NCI-H2107 treated with DMSO at 0.1 percent for 48 hours (cell line): ENCODE data around the gene RAD51B.

Source experiments
- DNase-seq: peaks from one replicate; lab custom pipeline; 2025; ENCODE audit not compliant: unreplicated experiment; lab: John Stamatoyannopoulos, UW

Gene RAD51B

GRCh38 chr14:68373124-68373646 is 553.6 kb downstream of the RAD51B start:
- DNase-seq = no peak

GRCh38 chr14:68373847-68374444 is 554.4 kb downstream of the RAD51B start:
- no peak for DNase-seq

GRCh38 chr14:68374682-68375081 is 555.1 kb downstream of the RAD51B start:
- DNase-seq = no peak

GRCh38 chr14:68375376-68375775 is 555.8 kb downstream of the RAD51B start:
- no peak for DNase-seq

- no peak for DNase-seq
Observed at GRCh38 chr14:68376067-68376779, 556.6 kb downstream of the RAD51B start.

- DNase-seq = no peak
Observed at GRCh38 chr14:68377006-68377405, 557.4 kb downstream of the RAD51B start.

GRCh38 chr14:68377459-68377858 is 557.9 kb downstream of the RAD51B start:
- no peak for DNase-seq

- peak; percentile 72 for DNase-seq
Observed at GRCh38 chr14:68379510-68380328, 560.1 kb downstream of the RAD51B start.

GRCh38 chr14:68380329-68380741 is 560.8 kb downstream of the RAD51B start:
- no peak for DNase-seq

- DNase-seq = no peak
Observed at GRCh38 chr14:68384335-68384734, 564.8 kb downstream of the RAD51B start.

- DNase-seq = no peak
Observed at GRCh38 chr14:68384881-68385280, 565.3 kb downstream of the RAD51B start.

- DNase-seq = no peak
Observed at GRCh38 chr14:68386446-68386845, 566.9 kb downstream of the RAD51B start.

- DNase-seq = no peak
Observed at GRCh38 chr14:68386950-68387779, 567.6 kb downstream of the RAD51B start.

- DNase-seq = no peak
Observed at GRCh38 chr14:68389943-68390342, 570.4 kb downstream of the RAD51B start.

- DNase-seq = no peak
Observed at GRCh38 chr14:68390741-68391140, 571.2 kb downstream of the RAD51B start.

GRCh38 chr14:68391311-68392014 is 571.9 kb downstream of the RAD51B start:
- DNase-seq = no peak

GRCh38 chr14:68392393-68393141 is 573.0 kb downstream of the RAD51B start:
- no peak for DNase-seq

- no peak for DNase-seq
Observed at GRCh38 chr14:68393259-68393658, 573.7 kb downstream of the RAD51B start.

GRCh38 chr14:68394118-68394763 is 574.7 kb downstream of the RAD51B start:
- DNase-seq = no peak
